HEK293T (cell line): ENCODE measurements around the gene CHMP2A.
"Not testable (repeated sequence)": the region's sequence is repeated elsewhere in the genome, so short reads cannot be mapped to it uniquely, and the experiment has no call there.

ENCODE experiments used
- CTCF ChIA-PET: fragments of 350-600 bp; formaldehyde crosslinking; extraction: SDS; loops from one replicate; lab custom pipeline; 2021; ENCODE audit warnings: antibody characterized with exemption, inconsistent platforms; lab: Yijun Ruan, JAX
- POLR2A ChIA-PET: fragments of 350-600 bp; formaldehyde crosslinking; extraction: SDS; loops from one replicate; lab custom pipeline; 2020; ENCODE audit warnings: antibody characterized with exemption, inconsistent platforms; lab: Yijun Ruan, JAX
- DNase-seq: peaks from one replicate; pipeline ENCODE4 v3.0.0; 2012; ENCODE audit warnings: mixed read lengths; ENCODE audit errors: extremely low spot score
- ARNT ChIP-seq: fragments of 450-650 bp; IDR thresholded peaks from 2 replicates; pipeline ENCODE4 v1.6.1; 2017; ENCODE audit warnings: mild to moderate bottlenecking
- BHLHE40 ChIP-seq: fragments of 450-650 bp; IDR thresholded peaks from 2 replicates; pipeline ENCODE4 v1.6.1; 2016; ENCODE audit warnings: mild to moderate bottlenecking, moderate library complexity, borderline replicate concordance
- CTBP1 ChIP-seq: fragments of 450-650 bp; IDR thresholded peaks from 2 replicates; pipeline ENCODE4 v1.6.1; 2016; ENCODE audit warnings: borderline replicate concordance
- ELF4 ChIP-seq: fragments of 450-650 bp; IDR thresholded peaks from 2 replicates; pipeline ENCODE4 v1.6.1; 2017; ENCODE audit warnings: antibody characterized with exemption
- FOXA1 ChIP-seq: fragments of 450-650 bp; IDR thresholded peaks from 2 replicates; pipeline ENCODE4 v1.6.1; 2016; ENCODE audit warnings: mild to moderate bottlenecking
- FOXK2 ChIP-seq: fragments of 450-650 bp; IDR thresholded peaks from 2 replicates; pipeline ENCODE4 v1.6.1; 2016; ENCODE audit warnings: mild to moderate bottlenecking
- FOXM1 ChIP-seq: fragments of 450-650 bp; IDR thresholded peaks from 2 replicates; pipeline ENCODE4 v1.6.1; 2017; ENCODE audit warnings: mild to moderate bottlenecking, borderline replicate concordance
- HDGF ChIP-seq: fragments of 450-650 bp; IDR thresholded peaks from 2 replicates; pipeline ENCODE4 v1.6.1; 2017; ENCODE audit warnings: antibody characterized with exemption, borderline replicate concordance
- L3MBTL2 ChIP-seq: fragments of 450-650 bp; conservative IDR thresholded peaks from 2 replicates; pipeline ENCODE4 v1.6.1; 2016; ENCODE audit warnings: mild to moderate bottlenecking
- LEF1 ChIP-seq: fragments of 450-650 bp; IDR thresholded peaks from 2 replicates; pipeline ENCODE4 v1.6.1; 2017; ENCODE audit warnings: mild to moderate bottlenecking, borderline replicate concordance
- NFRKB ChIP-seq: fragments of 450-650 bp; IDR thresholded peaks from 2 replicates; pipeline ENCODE4 v1.6.1; 2016; ENCODE audit warnings: mild to moderate bottlenecking, moderate library complexity
- SP1 ChIP-seq: fragments of 450-650 bp; IDR thresholded peaks from 2 replicates; pipeline ENCODE4 v1.6.1; 2017
- SUZ12 ChIP-seq: fragments of 450-650 bp; IDR thresholded peaks from 2 replicates; pipeline ENCODE4 v1.6.1; 2016; ENCODE audit warnings: mild to moderate bottlenecking
- TARDBP ChIP-seq: fragments of 450-650 bp; IDR thresholded peaks from 2 replicates; pipeline ENCODE4 v1.6.1; 2016

Gene CHMP2A

GRCh38 chr19:58513213-58513693, 41.7 kb downstream of the CHMP2A start:
- POLR2A ChIA-PET = interaction anchor here (1.2 kb wide), 1 partner anchor 46 kb away, joined by 3 read pairs; no protein-coding TSS in a partner anchor
- CTCF ChIA-PET = no interaction called here
- DNase-seq = no peak
- TF ChIP-seq CTBP1 (no peak), BHLHE40 (no peak), HDGF (no peak), ARNT (no peak), ELF4 (no peak)

- ChIA-PET POLR2A (interaction anchor here (1.2 kb wide), 1 partner anchor 47 kb away, joined by 3 read pairs; no protein-coding TSS in a partner anchor), CTCF (no interaction called here)
- no peak for DNase-seq
- no peak for TF ChIP-seq LEF1
- no peak for TF ChIP-seq FOXA1
- no peak for TF ChIP-seq TARDBP
- no peak for TF ChIP-seq BHLHE40
These were observed 43.3 kb downstream of the CHMP2A start, which contains the start of gene SLC27A5 for GRCh38 chr19:58511353-58512208. SLC27A5 (minus strand) TSS chr19:58511992; CDS start chr19:58511955, 37 bp downstream.

- DNase-seq = no peak
- CTCF ChIA-PET = no interaction called here
- TF ChIP-seq FOXK2 (no peak), NFRKB (no peak), CTBP1 (no peak), ELF4 (no peak), TARDBP (no peak), SUZ12 (no peak), L3MBTL2 (no peak), BHLHE40 (no peak), ARNT (no peak), SP1 (no peak)
- POLR2A ChIA-PET = no interaction called here
These were observed 44.6 kb downstream of the CHMP2A start for GRCh38 chr19:58510084-58510862.

GRCh38 chr19:58509731-58510083, 45.2 kb downstream of the CHMP2A start:
- ChIA-PET POLR2A (no interaction called here), CTCF (no interaction called here)
- TF ChIP-seq FOXM1 (no peak), SUZ12 (no peak)
- no peak for DNase-seq

- DNase-seq, POLR2A ChIA-PET, CTCF ChIA-PET: not testable (repeated sequence)
These were observed 47.2 kb downstream of the CHMP2A start for GRCh38 chr19:58507602-58508223.
